Measurements from ENCODE around the gene UMPS. TPM values are rescaled to one million over a fixed set of nuclear protein-coding genes. Genes with fewer than 3 reads are reported as not detected.
A peak's percentile ranks its signal among the peaks of the same experiment; 100 is the strongest.

Gene UMPS
- total and polyA plus RNA-seq, 2 of the 4 experiments (the other 2 are of a cell fraction): 18.7 to 26.7 TPM

GRCh38 chr3:124730941-124731297 is 667 bp downstream of the UMPS start:
- Histone ChIP-seq H3K4ac (ENCODE audit: low read depth, low read length) (peak overlapping the region; percentile 87), H2AFZ (replicated peaks; ENCODE audit: low read length, poor library complexity) (peak overlapping the region; percentile 96), H3K23ac (ENCODE audit: low read depth, low read length) (no peak overlapping the region), H2AK5ac (ENCODE audit: low read depth, low read length) (0 out of 2 replicates have a peak overlapping the region, but pooled peaks have one; percentile 90), H3K9me1 (ENCODE audit: insufficient read depth, low read length) (peaks cover 3% of the 10 kb centered on the region; the same call in 1 of the 2 replicates), H3K56ac (ENCODE audit: extremely low read depth, insufficient read depth, low read length) (no peak overlapping the region), H2AK9ac (replicated peaks; ENCODE audit: low read depth, low read length, poor library complexity) (peak overlapping the region; percentile 98), H3K4me1 (ENCODE audit: control insufficient read depth, insufficient read depth, low read length) (no peaks in the 10 kb centered on the region), H3K9me3 (ENCODE audit: control insufficient read depth, insufficient read depth, low read length) (no peaks in the 10 kb centered on the region), H4K91ac (ENCODE audit: insufficient read depth, low read depth, low read length) (peak overlapping the region; percentile 97; the same call in 1 of the 2 replicates), H2BK20ac (ENCODE audit: low read depth, low read length) (no peak overlapping the region), H4K5ac (ENCODE audit: low read depth, low read length) (no peak overlapping the region), H3K14ac (replicated peaks; ENCODE audit: low read depth, low read length) (peak overlapping the region; percentile 94), H4K8ac (ENCODE audit: low read depth in 2 of 2, low read length in 2 of 2) (peak overlapping the region; percentile 98 to 99; a peak in 3 of 4 replicates), H3K79me1 (ENCODE audit: low read depth in 1 of 2, low read length in 2 of 2) (peaks cover 22 to 37% of the 10 kb centered on the region in 2 experiments), H3K27me3 (ENCODE audit: control insufficient read depth, insufficient read depth, low read length) (peaks cover 2% of the 10 kb centered on the region; the same call in 1 of the 2 replicates), H3K4me3 (ENCODE audit: insufficient read depth, low read depth, low read length) (peak overlapping the region; percentile 72), H3K4me2 (ENCODE audit: low read depth, low read length) (peak overlapping the region; percentile 70), H3K18ac (ENCODE audit: low read depth, low read length) (no peak overlapping the region), H3K36me3 (ENCODE audit: control insufficient read depth, insufficient read depth, low read length) (peaks cover under 1% of the 10 kb centered on the region; the same call in 1 of the 2 replicates), H2BK5ac (ENCODE audit: low read depth, low read length, poor library complexity, severe bottlenecking) (no peak overlapping the region), H3K9ac (ENCODE audit: low read depth, low read length) (peak overlapping the region; percentile 91), H2BK120ac (ENCODE audit: low read depth, low read length) (no peak overlapping the region), H4K20me1 (ENCODE audit: insufficient read depth, low read length) (no peaks in the 10 kb centered on the region; the same call in 1 of the 2 replicates), H3K27ac (ENCODE audit: insufficient read depth, low read length) (no peak overlapping the region; the same call in 1 of the 2 replicates), H2BK15ac (ENCODE audit: low read depth, low read length) (no peak overlapping the region)
- DNase-seq: no peak
- POLR2A ChIA-PET (ENCODE audit: unreplicated experiment): no interaction called here
- TF ChIP-seq USF2 (IDR thresholded peaks at IDR 0.05; ENCODE audit: low read depth, low read length): no peak
- TF ChIP-seq MAFK (IDR thresholded peaks at IDR 0.05; ENCODE audit: low read depth, low read length): no peak
- no peak for TF ChIP-seq MXI1 (IDR thresholded peaks at IDR 0.05; ENCODE audit: borderline replicate concordance, low read depth, low read length)
- no peak for TF ChIP-seq ELK1 (IDR thresholded peaks at IDR 0.05; ENCODE audit: borderline replicate concordance, low read depth, low read length)
- TF ChIP-seq FOS (IDR thresholded peaks at IDR 0.05; ENCODE audit: low read depth, low read length): no peak
- TF ChIP-seq RCOR1 (IDR thresholded peaks at IDR 0.05; ENCODE audit: insufficient replicate concordance, low read length): no peak
- TF ChIP-seq MAZ (IDR thresholded peaks at IDR 0.05; ENCODE audit: borderline replicate concordance, low read depth, low read length): no peak
- no peak for TF ChIP-seq NFE2L2 (IDR thresholded peaks at IDR 0.05; ENCODE audit: low read depth, low read length)
- no peak for TF ChIP-seq RFX5 (IDR thresholded peaks at IDR 0.05; ENCODE audit: low read depth, low read length)
- TF ChIP-seq BHLHE40 (IDR thresholded peaks at IDR 0.05; ENCODE audit: low read depth, low read length): no peak
- no peak for TF ChIP-seq RAD21 (IDR thresholded peaks at IDR 0.05; ENCODE audit: low read length)
- TF ChIP-seq, protein P1, sequence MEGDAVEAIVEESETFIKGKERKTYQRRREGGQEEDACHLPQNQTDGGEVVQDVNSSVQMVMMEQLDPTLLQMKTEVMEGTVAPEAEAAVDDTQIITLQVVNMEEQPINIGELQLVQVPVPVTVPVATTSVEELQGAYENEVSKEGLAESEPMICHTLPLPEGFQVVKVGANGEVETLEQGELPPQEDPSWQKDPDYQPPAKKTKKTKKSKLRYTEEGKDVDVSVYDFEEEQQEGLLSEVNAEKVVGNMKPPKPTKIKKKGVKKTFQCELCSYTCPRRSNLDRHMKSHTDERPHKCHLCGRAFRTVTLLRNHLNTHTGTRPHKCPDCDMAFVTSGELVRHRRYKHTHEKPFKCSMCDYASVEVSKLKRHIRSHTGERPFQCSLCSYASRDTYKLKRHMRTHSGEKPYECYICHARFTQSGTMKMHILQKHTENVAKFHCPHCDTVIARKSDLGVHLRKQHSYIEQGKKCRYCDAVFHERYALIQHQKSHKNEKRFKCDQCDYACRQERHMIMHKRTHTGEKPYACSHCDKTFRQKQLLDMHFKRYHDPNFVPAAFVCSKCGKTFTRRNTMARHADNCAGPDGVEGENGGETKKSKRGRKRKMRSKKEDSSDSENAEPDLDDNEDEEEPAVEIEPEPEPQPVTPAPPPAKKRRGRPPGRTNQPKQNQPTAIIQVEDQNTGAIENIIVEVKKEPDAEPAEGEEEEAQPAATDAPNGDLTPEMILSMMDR (conservative IDR thresholded peaks at IDR 0.05; ENCODE audit: low read depth, low read length): no peak
- TF ChIP-seq CEBPB (IDR thresholded peaks at IDR 0.05; ENCODE audit: low read depth, low read length): no peak
- no peak for TF ChIP-seq CHD1 (IDR thresholded peaks at IDR 0.05; ENCODE audit: low read depth, low read length)
- no peak for TF ChIP-seq POLR2A (IDR thresholded peaks at IDR 0.05; ENCODE audit: low read depth, low read length)
- BruUV-seq (replicated peaks): no TSS peak
- ATAC-seq (ENCODE audit: low read depth): no peak
- dilution Hi-C loops (cut with HindIII; ENCODE audit: low sequenced_read_pairs, unreplicated experiment) (no loop called here), intact Hi-C loops (cut with micrococcal nuclease) (loop anchor here (2.0 kb wide), 1 partner anchor 42 kb away; no protein-coding TSS in a partner anchor), in situ Hi-C loops (cut with MboI; ENCODE audit: low sequenced_read_pairs) (loop anchor here (25.0 kb wide), 1 partner anchor 831 kb away; no protein-coding TSS in a partner anchor)
- CTCF ChIA-PET: interaction anchor here (1.3 kb wide), 1 partner anchor 30 kb away, joined by 3 read pairs; no protein-coding TSS in a partner anchor
- WGBS, 2 experiments (ENCODE audit: extremely low coverage in 2 of 2, insufficient read length in 1 of 2): 6% methylated on average over 3 of the region's 13 CpGs; no CpG with 5 or more reads in 1 of the 2 experiments
